Activated CD8-positive, alpha-beta T cell treated with anti-CD3 and anti-CD28 coated beads for 36 hours (primary cell): ENCODE measurements around the gene AQP12B. TPM values are rescaled to one million over a fixed set of nuclear protein-coding genes. Genes with fewer than 3 reads are reported as not detected.

ENCODE experiments used
- ATAC-seq: fragments of 200-7000 bp; cut with Tn5 transposase; one replicate; pipeline ENCODE4 v1.10.0; 2021; ENCODE audit warnings: mild to moderate bottlenecking, moderate library complexity
- CTCF ChIA-PET: fragments of 350-600 bp; sonication (Branson Sonifier 250); formaldehyde crosslinking; loops from one replicate; lab custom pipeline; 2021; ENCODE audit warnings: antibody characterized with exemption; lab: Charles Lee
- POLR2A ChIA-PET: fragments of 350-600 bp; sonication (Branson Sonifier 250); formaldehyde crosslinking; loops from one replicate; lab custom pipeline; 2021; ENCODE audit warnings: antibody characterized with exemption; lab: Charles Lee
- DNase-seq: peaks from one replicate; pipeline ENCODE4 v3.0.0-alpha.2; 2020
- H3K27ac Mint-ChIP-seq: one replicate; pipeline ENCODE4 v1.8.0; 2021; ENCODE audit warnings: mild to moderate bottlenecking, mixed read lengths
- H3K27me3 Mint-ChIP-seq: one replicate; pipeline ENCODE4 v1.8.0; 2021; ENCODE audit warnings: mixed read lengths
- H3K36me3 Mint-ChIP-seq: one replicate; pipeline ENCODE4 v1.8.0; 2021; ENCODE audit warnings: low read depth, mixed read lengths
- H3K4me1 Mint-ChIP-seq: one replicate; pipeline ENCODE4 v1.8.0; 2021; ENCODE audit warnings: low read depth, mixed read lengths
- H3K4me3 Mint-ChIP-seq: one replicate; pipeline ENCODE4 v1.8.0; 2021; ENCODE audit warnings: mild to moderate bottlenecking, moderate library complexity, mixed read lengths
- H3K9me3 Mint-ChIP-seq: one replicate; pipeline ENCODE4 v1.8.0; 2021; ENCODE audit warnings: mixed read lengths
- intact Hi-C: fragments of 100-400 bp; cut with micrococcal nuclease; formaldehyde crosslinking; loops from one replicate; pipeline ENCODE4 v1.10.0; 2022
- total RNA-seq, 2 experiments: library from RNA; stranded (reverse); gene quantifications; one replicate each; pipeline ENCODE4 v1.2.3, GENCODE V29; 2021
- TF ChIP-seq, protein P1 (sequence below): fragments of 200-600 bp; IDR thresholded peaks from one replicate; pipeline ENCODE4 v1.8.0; 2022; ENCODE audit warnings: antibody characterized with exemption, mild to moderate bottlenecking

The AQP12B gene
- total RNA-seq, 2 experiments from 2014 or later: not detected

DNA sequence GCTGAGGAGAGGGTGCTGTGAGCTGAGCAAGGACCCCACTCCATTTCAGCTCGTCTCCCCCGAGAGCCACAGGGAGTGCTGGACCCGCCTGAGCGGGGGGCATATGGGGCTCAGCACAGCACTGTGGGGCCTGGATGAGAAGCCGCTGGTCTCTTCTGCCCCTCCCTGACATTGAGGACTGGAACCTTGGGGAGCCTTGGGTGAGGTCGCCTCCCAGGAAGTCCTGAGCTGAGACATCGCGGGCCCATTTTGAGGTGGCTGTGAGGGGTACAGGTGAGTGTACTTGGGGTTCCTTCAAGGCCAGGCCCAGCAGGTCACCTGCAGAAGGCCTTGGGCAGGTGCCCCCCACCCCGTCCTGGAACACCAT, 5.9 kb upstream of the AQP12B start:
- intact Hi-C loops: no loop called here
- no peaks in the 10 kb centered on the region for H3K27me3 Mint-ChIP-seq
- DNase-seq (no peak), ATAC-seq (no peak)
- no peaks in the 10 kb centered on the region for H3K9me3 Mint-ChIP-seq
- peaks cover 2% of the 10 kb centered on the region for H3K4me1 Mint-ChIP-seq
- ChIA-PET POLR2A (interaction anchor here (0.6 kb wide), 1 partner anchor 728 kb away, joined by 3 read pairs; no protein-coding TSS in a partner anchor), CTCF (no interaction called here)
- TF ChIP-seq, protein P1, sequence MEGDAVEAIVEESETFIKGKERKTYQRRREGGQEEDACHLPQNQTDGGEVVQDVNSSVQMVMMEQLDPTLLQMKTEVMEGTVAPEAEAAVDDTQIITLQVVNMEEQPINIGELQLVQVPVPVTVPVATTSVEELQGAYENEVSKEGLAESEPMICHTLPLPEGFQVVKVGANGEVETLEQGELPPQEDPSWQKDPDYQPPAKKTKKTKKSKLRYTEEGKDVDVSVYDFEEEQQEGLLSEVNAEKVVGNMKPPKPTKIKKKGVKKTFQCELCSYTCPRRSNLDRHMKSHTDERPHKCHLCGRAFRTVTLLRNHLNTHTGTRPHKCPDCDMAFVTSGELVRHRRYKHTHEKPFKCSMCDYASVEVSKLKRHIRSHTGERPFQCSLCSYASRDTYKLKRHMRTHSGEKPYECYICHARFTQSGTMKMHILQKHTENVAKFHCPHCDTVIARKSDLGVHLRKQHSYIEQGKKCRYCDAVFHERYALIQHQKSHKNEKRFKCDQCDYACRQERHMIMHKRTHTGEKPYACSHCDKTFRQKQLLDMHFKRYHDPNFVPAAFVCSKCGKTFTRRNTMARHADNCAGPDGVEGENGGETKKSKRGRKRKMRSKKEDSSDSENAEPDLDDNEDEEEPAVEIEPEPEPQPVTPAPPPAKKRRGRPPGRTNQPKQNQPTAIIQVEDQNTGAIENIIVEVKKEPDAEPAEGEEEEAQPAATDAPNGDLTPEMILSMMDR: no peak
- no peaks in the 10 kb centered on the region for H3K36me3 Mint-ChIP-seq
- no peak overlapping the region for H3K4me3 Mint-ChIP-seq
- no peak overlapping the region for H3K27ac Mint-ChIP-seq

DNA sequence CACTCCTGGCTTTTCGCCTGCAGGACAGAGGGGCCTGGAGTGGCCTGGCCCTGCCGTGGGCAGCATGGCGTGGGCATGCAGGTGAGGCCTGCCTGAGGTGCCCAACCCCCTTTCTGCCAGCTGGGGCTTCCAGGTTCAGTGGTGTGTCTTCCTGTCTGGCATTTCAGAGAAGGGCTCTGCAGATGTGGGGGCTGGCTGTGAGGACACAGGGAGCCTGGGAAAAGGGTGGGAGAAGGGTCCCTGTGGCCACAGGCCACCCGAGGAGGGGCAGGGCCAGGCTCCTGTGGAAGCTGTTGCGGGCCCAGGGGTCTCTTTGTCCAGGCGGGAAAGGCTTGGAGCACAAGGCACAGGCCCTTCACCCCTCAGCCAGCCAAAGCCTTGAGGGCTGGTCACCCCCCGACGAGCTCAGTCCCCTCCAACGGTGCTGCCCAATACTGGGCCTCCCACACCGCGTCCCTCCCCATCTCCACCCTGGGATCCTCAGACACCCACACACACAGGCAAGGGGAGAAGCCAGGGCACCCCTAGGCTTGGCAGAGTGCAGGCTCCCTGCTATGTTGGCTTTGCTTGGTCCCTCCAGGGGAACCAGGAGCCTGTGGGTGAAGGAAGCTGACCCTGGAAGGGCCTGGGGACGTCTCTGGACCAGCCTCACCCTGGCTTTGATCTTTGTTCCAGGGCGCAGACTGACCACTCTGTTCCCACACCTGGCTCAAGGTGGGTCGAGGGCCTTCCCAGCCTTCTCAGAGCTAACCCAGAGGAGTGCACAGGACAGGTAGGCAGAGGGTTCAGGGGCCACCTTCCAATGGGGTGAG, 5.3 kb upstream of the AQP12B start:
- H3K4me1 Mint-ChIP-seq: peaks cover 2% of the 10 kb centered on the region
- TF ChIP-seq, protein P1: no peak
- no peak for DNase-seq
- H3K4me3 Mint-ChIP-seq: no peak overlapping the region
- intact Hi-C loops: no loop called here
- H3K27me3 Mint-ChIP-seq: no peaks in the 10 kb centered on the region
- no peaks in the 10 kb centered on the region for H3K36me3 Mint-ChIP-seq
- no peak overlapping the region for H3K27ac Mint-ChIP-seq
- no peak for ATAC-seq
- POLR2A ChIA-PET: interaction anchor here (0.6 kb wide), 2 partner anchors 63 to 728 kb away, joined by 3 read pairs; no protein-coding TSS in a partner anchor
- CTCF ChIA-PET: no interaction called here
- H3K9me3 Mint-ChIP-seq: no peaks in the 10 kb centered on the region

DNA sequence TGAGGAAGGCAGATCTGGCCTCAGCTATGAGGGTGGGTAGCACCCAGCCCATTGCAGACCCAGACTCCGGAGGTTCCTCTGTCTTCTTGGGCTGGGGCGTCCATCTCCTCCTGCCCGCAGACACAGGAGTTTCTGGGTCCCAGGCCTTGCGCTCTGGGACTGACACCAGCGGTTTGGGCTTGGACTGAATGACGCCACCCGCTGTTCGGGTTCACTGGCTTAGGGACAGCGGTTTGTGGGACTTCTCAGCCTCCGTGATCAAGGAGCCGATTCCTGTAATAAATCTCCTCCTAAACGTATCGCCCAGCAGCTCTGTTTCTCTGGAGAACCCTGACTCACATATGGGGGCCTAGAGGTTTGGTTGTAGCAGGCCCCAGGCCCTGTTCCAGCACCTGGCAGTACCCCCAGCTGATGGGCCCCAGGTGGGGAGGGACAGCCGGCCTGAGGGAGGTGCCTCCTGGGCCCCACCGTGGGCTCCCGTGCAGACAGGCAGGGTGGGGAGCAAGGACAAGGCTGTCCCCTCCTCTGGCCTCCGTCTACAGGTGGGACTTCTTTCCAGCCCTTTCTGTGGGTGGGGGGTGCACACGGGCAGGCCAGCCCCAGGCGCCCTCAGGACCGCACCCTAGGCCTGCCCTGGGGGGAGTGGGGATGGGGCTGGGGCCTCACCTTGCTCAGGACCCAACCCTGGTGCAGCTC, 4.5 kb upstream of the AQP12B start:
- POLR2A ChIA-PET: interaction anchor here (0.6 kb wide), 1 partner anchor 63 kb away, joined by 3 read pairs; no protein-coding TSS in a partner anchor
- H3K4me1 Mint-ChIP-seq: peaks cover 2% of the 10 kb centered on the region
- H3K27ac Mint-ChIP-seq: no peak overlapping the region

DNA sequence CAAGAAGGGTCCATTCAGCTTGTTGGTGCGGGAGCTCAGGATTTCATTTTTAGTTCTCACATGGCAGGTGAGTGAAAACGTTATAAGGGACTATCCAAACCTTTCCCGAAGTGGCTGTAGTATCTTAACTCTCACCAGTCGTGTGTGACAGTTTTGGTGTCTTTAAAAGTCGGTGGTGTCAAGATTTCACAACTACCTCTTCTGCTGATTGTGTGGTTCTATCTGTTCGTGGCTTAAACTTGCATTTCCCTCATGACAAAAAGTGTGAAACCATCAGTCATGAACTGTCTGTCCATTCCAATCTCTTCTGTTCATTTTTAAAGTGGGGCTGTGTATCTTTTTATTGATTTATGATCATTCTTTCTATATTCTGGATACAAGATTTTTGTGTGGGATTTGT, 3.8 kb upstream of the AQP12B start:
- ChIA-PET POLR2A (no interaction called here), CTCF (interaction anchor here (1.4 kb wide), 1 partner anchor 101 kb away, joined by 3 read pairs; no protein-coding TSS in a partner anchor)
- Mint-ChIP-seq H3K27me3 (no peaks in the 10 kb centered on the region), H3K27ac (no peak overlapping the region), H3K9me3 (no peaks in the 10 kb centered on the region), H3K4me3 (no peak overlapping the region), H3K36me3 (no peaks in the 10 kb centered on the region), H3K4me1 (peaks cover 2% of the 10 kb centered on the region)
- no peak for DNase-seq
- TF ChIP-seq, protein P1: no peak
- intact Hi-C loops: no loop called here
- no peak for ATAC-seq

More for the DNA sequence above, 4.5 kb upstream of the AQP12B start:
- H3K36me3 Mint-ChIP-seq: no peaks in the 10 kb centered on the region
- H3K4me3 Mint-ChIP-seq: no peak overlapping the region
- DNase-seq (no peak), ATAC-seq (no peak)
- no peaks in the 10 kb centered on the region for H3K9me3 Mint-ChIP-seq
- H3K27me3 Mint-ChIP-seq: no peaks in the 10 kb centered on the region
- CTCF ChIA-PET: interaction anchor here (1.4 kb wide), 1 partner anchor 101 kb away, joined by 3 read pairs; no protein-coding TSS in a partner anchor
- intact Hi-C loops: no loop called here
- TF ChIP-seq, protein P1: no peak
